ENCODE results near the gene BBS1.
"Not testable (repeated sequence)": the region's sequence is repeated elsewhere in the genome, so short reads cannot be mapped to it uniquely, and the experiment has no call there.

The BBS1 gene

GRCh38 chr11:66510271-66510989, at the start of gene BBS1:
Gene BBS1, plus strand, starts transcription at chr11:66510635. Its CDS starts 25 bp downstream, at chr11:66510660.
- peak; percentile 66 for DNase-seq (ENCODE audit: low read depth)

- no peak for DNase-seq (ENCODE audit: low read depth)
Measured at GRCh38 chr11:66462010-66462409, 48.4 kb upstream of the BBS1 start.

- DNase-seq (ENCODE audit: low read depth) = no peak
Measured at GRCh38 chr11:66462911-66463310, 47.5 kb upstream of the BBS1 start.

GRCh38 chr11:66464116-66464515, 46.3 kb upstream of the BBS1 start:
- not testable (repeated sequence) for DNase-seq (ENCODE audit: low read depth)

GRCh38 chr11:66464916-66465315, 45.5 kb upstream of the BBS1 start:
- DNase-seq (ENCODE audit: low read depth) = no peak

GRCh38 chr11:66465373-66466224, 44.8 kb upstream of the BBS1 start:
- no peak for DNase-seq (ENCODE audit: low read depth)

GRCh38 chr11:66466225-66467033, 44.0 kb upstream of the BBS1 start, which contains the start of gene PELI3:
Gene PELI3, plus strand, starts transcription at chr11:66466905. Its CDS starts 1,224 bp downstream, at chr11:66468129.
- peak; percentile 96 for DNase-seq (ENCODE audit: low read depth)

- no peak for DNase-seq (ENCODE audit: low read depth)
Measured at GRCh38 chr11:66467034-66467659, 43.3 kb upstream of the BBS1 start.

- no peak for DNase-seq (ENCODE audit: low read depth)
Measured at GRCh38 chr11:66467756-66468155, 42.7 kb upstream of the BBS1 start.

- no peak for DNase-seq (ENCODE audit: low read depth)
Measured at GRCh38 chr11:66468691-66469090, 41.7 kb upstream of the BBS1 start.

GRCh38 chr11:66469441-66469840, 41.0 kb upstream of the BBS1 start:
- no peak for DNase-seq (ENCODE audit: low read depth)

GRCh38 chr11:66470015-66470414, 40.4 kb upstream of the BBS1 start:
- DNase-seq (ENCODE audit: low read depth) = no peak

- no peak for DNase-seq (ENCODE audit: low read depth)
Measured at GRCh38 chr11:66471142-66471541, 39.3 kb upstream of the BBS1 start.

GRCh38 chr11:66472054-66472453, 38.4 kb upstream of the BBS1 start:
- no peak for DNase-seq (ENCODE audit: low read depth)

GRCh38 chr11:66473167-66473566, 37.3 kb upstream of the BBS1 start:
- DNase-seq (ENCODE audit: low read depth) = no peak

GRCh38 chr11:66473608-66474515, 36.6 kb upstream of the BBS1 start:
- no peak for DNase-seq (ENCODE audit: low read depth)

GRCh38 chr11:66475349-66476172, 34.9 kb upstream of the BBS1 start:
- no peak for DNase-seq (ENCODE audit: low read depth)

GRCh38 chr11:66476173-66476840, 34.1 kb upstream of the BBS1 start:
- no peak for DNase-seq (ENCODE audit: low read depth)

- no peak for DNase-seq (ENCODE audit: low read depth)
Measured at GRCh38 chr11:66476841-66477251, 33.6 kb upstream of the BBS1 start.

Measured in stimulated activated CD8-positive, alpha-beta memory T cell treated with anti-CD3 and anti-CD28 coated beads, Interleukin-15, amount 100 ng/mL, for 24 hours (primary cell).